Nephron (organoid): Measurements from ENCODE around the gene EMB.

Experiments
- H3K27ac Mint-ChIP-seq, 3 experiments: 2 replicates each; pipeline ENCODE4 v1.8.0; 2020; ENCODE audit warnings: mixed read lengths in 3 of 3, mild to moderate bottlenecking in 2 of 3, moderate library complexity in 1 of 3
- H3K27me3 Mint-ChIP-seq: 2 replicates; pipeline ENCODE4 v1.8.0; 2021; ENCODE audit warnings: low read depth, mild to moderate bottlenecking, moderate library complexity, mixed read lengths
- H3K36me3 Mint-ChIP-seq: 2 replicates; pipeline ENCODE4 v1.8.0; 2020; ENCODE audit warnings: low read depth, mixed read lengths
- H3K4me1 Mint-ChIP-seq: 2 replicates; pipeline ENCODE4 v1.8.0; 2020; ENCODE audit warnings: mixed read lengths
- H3K4me3 Mint-ChIP-seq, 3 experiments: 2 replicates each; pipeline ENCODE4 v1.8.0; 2020; ENCODE audit warnings: mild to moderate bottlenecking in 3 of 3, mixed read lengths in 3 of 3, moderate library complexity in 2 of 3
- H3K9me3 Mint-ChIP-seq: 2 replicates; pipeline ENCODE4 v1.8.0; 2020; ENCODE audit warnings: mixed read lengths
- TF ChIP-seq, protein P1 (sequence below), 3 experiments: fragments of 200-600 bp; sonication (generic); IDR thresholded peaks; one replicate each; pipeline ENCODE4 v1.5.0; 2021; ENCODE audit warnings: antibody characterized with exemption in 3 of 3; ENCODE audit not compliant: unreplicated experiment in 3 of 3

EMB gene

DNA sequence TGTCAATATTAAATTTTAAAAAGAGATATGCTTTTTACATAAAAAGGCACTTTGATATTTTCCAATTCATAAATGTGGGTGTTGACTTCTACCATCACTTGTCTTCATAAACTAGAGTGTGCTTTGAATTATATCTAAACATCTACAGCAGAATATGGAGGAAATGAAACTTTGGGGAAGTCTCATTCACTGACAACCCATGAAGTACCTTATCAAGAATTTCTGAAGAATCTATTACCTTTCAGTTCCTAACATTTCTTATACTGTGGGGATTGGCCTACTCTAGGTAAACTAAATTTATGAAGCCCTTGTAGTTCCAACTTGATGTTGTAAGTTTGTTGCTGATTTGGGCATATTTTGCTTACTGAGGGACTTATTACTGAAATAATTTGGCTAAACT is 81.9 kb downstream of the EMB start:
- H3K4me1 Mint-ChIP-seq = no peaks in the 10 kb centered on the region
- no peak overlapping the region for H3K27ac Mint-ChIP-seq
- H3K9me3 Mint-ChIP-seq = peaks cover 14% of the 10 kb centered on the region
- TF ChIP-seq, protein P1, sequence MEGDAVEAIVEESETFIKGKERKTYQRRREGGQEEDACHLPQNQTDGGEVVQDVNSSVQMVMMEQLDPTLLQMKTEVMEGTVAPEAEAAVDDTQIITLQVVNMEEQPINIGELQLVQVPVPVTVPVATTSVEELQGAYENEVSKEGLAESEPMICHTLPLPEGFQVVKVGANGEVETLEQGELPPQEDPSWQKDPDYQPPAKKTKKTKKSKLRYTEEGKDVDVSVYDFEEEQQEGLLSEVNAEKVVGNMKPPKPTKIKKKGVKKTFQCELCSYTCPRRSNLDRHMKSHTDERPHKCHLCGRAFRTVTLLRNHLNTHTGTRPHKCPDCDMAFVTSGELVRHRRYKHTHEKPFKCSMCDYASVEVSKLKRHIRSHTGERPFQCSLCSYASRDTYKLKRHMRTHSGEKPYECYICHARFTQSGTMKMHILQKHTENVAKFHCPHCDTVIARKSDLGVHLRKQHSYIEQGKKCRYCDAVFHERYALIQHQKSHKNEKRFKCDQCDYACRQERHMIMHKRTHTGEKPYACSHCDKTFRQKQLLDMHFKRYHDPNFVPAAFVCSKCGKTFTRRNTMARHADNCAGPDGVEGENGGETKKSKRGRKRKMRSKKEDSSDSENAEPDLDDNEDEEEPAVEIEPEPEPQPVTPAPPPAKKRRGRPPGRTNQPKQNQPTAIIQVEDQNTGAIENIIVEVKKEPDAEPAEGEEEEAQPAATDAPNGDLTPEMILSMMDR (IDR thresholded peaks at IDR 0.05; ENCODE audit: unreplicated experiment in 3 of 3) = no peak
- H3K4me3 Mint-ChIP-seq = no peak overlapping the region
- H3K36me3 Mint-ChIP-seq = no peaks in the 10 kb centered on the region
- H3K27me3 Mint-ChIP-seq = no peaks in the 10 kb centered on the region

DNA sequence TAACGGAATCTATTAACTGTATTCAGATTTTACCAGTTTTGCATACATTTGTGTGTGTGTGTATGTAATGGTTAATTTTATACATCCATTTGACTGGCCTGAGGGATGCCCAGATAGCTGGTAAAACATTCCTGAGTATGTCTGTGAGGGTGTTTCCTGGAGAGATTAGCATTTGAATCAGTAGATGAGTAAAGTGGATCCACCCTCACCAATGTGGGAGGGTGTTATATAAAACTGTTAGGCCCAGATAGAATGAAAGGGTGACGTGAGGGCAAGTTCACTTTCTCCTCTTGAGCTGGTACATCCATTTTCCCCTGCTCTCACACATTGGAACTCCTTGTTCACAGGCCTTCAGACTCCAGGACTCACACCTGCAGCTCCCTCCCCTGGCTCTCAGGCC is 88.7 kb downstream of the EMB start:
- Mint-ChIP-seq H3K9me3 (peaks cover 10% of the 10 kb centered on the region), H3K27ac (no peak overlapping the region), H3K4me1 (no peaks in the 10 kb centered on the region), H3K36me3 (no peaks in the 10 kb centered on the region), H3K27me3 (no peaks in the 10 kb centered on the region), H3K4me3 (no peak overlapping the region)
- TF ChIP-seq, protein P1 (IDR thresholded peaks at IDR 0.05; ENCODE audit: unreplicated experiment in 3 of 3) = no peak
